ENCODE data around the gene PTPRN2.
A peak's percentile ranks its signal among the peaks of the same experiment; 100 is the strongest.
"Not testable (repeated sequence)": the region's sequence is repeated elsewhere in the genome, so short reads cannot be mapped to it uniquely, and the experiment has no call there.

PTPRN2 gene

GRCh38 chr7:157516911-157517781 is 1070.5 kb downstream of the PTPRN2 start:
- no peak for DNase-seq

GRCh38 chr7:157516311-157516710 is 1071.3 kb downstream of the PTPRN2 start:
- no peak for DNase-seq

GRCh38 chr7:157515342-157516041 is 1072.1 kb downstream of the PTPRN2 start:
- no peak for DNase-seq

- DNase-seq = no peak
Observed at GRCh38 chr7:157514746-157515145, 1072.9 kb downstream of the PTPRN2 start.

GRCh38 chr7:157514306-157514705 is 1073.3 kb downstream of the PTPRN2 start:
- no peak for DNase-seq

GRCh38 chr7:157513682-157514081 is 1073.9 kb downstream of the PTPRN2 start:
- no peak for DNase-seq

GRCh38 chr7:157513162-157513621 is 1074.4 kb downstream of the PTPRN2 start:
- no peak for DNase-seq

GRCh38 chr7:157509226-157509625 is 1078.4 kb downstream of the PTPRN2 start:
- no peak for DNase-seq

GRCh38 chr7:157508477-157508881 is 1079.1 kb downstream of the PTPRN2 start:
- no peak for DNase-seq

GRCh38 chr7:157507987-157508386 is 1079.6 kb downstream of the PTPRN2 start:
- DNase-seq = peak in 1 of 4 experiments; percentile 16

GRCh38 chr7:157506268-157506667 is 1081.4 kb downstream of the PTPRN2 start:
- DNase-seq = no peak

GRCh38 chr7:157505646-157506045 is 1082.0 kb downstream of the PTPRN2 start:
- no peak for DNase-seq

GRCh38 chr7:157503229-157503628 is 1084.4 kb downstream of the PTPRN2 start:
- DNase-seq = no peak

- peak; percentile 39 to 79 (median 44) for DNase-seq
Observed at GRCh38 chr7:157502701-157503111, 1084.9 kb downstream of the PTPRN2 start.

- no peak for DNase-seq
Observed at GRCh38 chr7:157501581-157501980, 1086.0 kb downstream of the PTPRN2 start.

- not testable (repeated sequence) for DNase-seq
Observed at GRCh38 chr7:157500989-157501540, 1086.6 kb downstream of the PTPRN2 start.

- DNase-seq = no peak
Observed at GRCh38 chr7:157500171-157500960, 1087.3 kb downstream of the PTPRN2 start.

GRCh38 chr7:157499835-157500153 is 1087.8 kb downstream of the PTPRN2 start:
- DNase-seq = no peak

- no peak for DNase-seq
Observed at GRCh38 chr7:157499121-157499834, 1088.3 kb downstream of the PTPRN2 start.

GRCh38 chr7:157498657-157499056 is 1089.0 kb downstream of the PTPRN2 start:
- no peak for DNase-seq

- DNase-seq = no peak
Observed at GRCh38 chr7:157497744-157498651, 1089.6 kb downstream of the PTPRN2 start.

Measured in suppressor macrophage (primary cell).